Amniotic epithelial cell (primary cell): ENCODE results near the gene DCDC2B.
"Not testable (repeated sequence)": the region's sequence is repeated elsewhere in the genome, so short reads cannot be mapped to it uniquely, and the experiment has no call there.

Source experiments
- DNase-seq: peaks from one replicate; pipeline ENCODE4 v3.0.0-alpha.2; 2010; ENCODE audit warnings: low read depth

The DCDC2B gene

DNA sequence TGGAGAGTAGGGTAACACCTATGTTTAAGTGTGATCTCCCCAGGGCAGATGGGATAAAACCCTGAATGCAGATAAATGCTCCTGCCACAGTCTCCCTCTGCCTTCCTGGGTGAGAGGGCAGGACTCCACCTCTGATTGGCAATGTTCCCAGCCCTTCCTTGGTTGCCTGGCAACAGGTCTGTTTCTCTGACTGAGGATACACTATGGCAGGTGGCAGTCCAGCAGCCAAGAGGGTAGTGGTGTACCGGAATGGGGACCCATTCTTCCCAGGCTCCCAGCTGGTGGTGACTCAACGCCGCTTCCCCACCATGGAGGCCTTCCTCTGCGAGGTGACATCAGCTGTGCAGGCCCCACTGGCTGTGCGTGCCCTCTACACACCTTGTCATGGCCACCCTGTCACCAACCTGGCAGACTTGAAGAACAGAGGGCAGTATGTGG is at the start of gene DCDC2B:
TSS of gene DCDC2B (plus strand) at position 199 of the 438 bp plus-strand sequence. CDS start at position 204, 5 bp downstream.
- peak; percentile 61 for DNase-seq

DNA sequence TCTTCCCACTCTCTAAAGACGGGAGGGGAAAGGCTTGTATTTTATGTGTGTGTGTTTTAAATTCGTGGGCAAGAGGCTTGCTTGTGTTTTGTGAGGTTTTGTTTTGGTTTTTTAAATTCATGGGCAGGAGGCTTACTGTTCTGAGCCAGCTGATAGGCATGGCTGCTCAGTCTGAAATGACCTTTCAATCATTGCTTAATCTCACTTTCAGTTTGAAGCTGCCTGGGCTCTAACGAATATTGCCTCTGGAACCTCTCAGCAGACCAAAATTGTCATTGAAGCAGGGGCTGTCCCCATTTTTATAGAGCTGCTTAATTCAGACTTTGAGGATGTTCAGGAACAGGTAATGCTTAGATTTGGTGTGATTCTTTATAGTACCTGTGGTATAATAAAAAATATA is 49.7 kb upstream of the DCDC2B start:
- DNase-seq, result no peak

DNA sequence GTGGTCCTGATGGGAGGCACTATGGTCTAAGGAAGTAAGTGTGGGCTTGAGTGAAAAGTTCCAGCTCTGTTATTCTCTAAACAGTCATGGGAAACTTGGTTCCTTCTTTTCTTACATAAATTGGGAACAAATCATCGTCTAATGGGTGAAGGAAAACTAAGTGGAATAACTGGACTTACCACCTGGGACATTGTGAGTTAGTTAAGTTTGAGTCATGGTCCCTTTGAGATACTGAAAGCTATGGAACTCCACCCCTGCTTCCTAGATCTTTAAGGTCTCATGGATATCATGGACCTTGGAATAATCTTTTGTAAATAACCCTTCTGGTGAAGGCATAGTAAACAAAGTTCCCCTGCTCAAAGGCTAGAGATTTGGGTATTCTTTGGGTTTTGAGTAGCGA is 45.5 kb upstream of the DCDC2B start:
- DNase-seq, result no peak

DNA sequence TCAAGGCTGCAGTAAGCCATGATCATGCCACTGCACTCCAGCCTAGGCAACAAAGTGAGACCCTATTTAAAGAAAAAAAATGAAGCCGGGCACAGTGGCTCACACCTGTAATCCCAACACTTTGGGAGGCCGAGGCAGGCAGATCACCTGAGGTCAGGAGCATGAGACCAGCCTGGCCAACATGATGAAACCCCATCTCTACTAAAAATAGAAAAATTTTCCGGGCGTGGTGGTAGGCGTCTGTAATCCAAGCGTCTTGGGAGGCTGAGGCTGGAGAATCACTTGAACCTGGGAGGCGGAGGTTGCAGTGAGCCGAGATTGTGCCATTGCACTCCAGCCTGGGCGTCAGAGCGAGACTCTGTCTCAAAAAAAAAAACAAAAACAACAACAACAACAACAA is 43.3 kb upstream of the DCDC2B start:
- DNase-seq, result not testable (repeated sequence)

DNA sequence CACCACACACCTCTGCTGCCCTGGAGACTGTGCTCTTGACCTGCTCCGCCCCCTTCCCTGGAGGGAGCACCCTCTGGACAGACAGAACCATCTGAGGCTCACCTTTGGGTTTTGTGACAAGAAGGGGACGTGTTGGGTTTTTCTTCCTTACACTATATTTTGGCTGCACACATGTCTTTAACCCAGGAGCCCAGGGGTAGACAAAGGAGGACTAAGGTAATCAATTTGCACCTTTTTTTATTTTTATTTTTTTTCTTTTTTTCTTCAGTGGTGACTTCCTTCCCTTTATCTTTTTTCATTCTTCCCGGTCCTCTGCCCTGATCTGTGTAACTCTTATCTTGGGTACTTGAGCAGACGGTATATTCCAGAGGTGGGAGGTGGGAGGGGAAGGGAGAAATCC is 37.9 kb upstream of the DCDC2B start:
- no peak for DNase-seq

DNA sequence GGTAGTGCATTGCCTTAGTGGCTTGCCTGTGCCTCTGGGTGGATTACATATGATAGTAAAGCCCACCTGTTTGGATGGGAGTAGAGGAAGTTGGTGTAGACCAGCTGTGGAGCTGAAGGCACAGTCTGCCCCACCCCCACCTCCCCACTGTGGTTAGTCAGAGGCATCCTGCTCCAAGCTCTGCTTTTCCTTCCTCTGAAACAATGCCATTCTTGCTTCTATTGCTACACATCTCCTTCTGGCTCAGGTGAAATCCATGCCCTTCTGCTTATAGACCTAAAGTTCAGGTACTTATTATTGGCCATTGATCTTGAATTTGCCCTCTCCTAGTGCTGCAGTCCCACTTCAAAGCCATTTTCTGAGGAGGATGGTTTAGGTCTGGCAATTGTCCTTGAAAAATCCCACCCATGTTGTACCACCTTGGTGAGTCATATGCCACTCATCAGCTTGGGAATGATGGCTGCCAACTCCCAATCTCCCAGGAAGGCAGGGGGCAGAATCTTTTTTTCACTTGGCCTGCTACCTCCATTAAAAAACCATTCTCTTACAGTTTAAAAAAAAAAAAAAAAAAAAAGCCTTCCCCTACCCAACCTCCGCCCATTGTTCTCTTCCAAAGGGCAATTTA is 36.2 kb upstream of the DCDC2B start:
- peak; percentile 45 for DNase-seq

DNA sequence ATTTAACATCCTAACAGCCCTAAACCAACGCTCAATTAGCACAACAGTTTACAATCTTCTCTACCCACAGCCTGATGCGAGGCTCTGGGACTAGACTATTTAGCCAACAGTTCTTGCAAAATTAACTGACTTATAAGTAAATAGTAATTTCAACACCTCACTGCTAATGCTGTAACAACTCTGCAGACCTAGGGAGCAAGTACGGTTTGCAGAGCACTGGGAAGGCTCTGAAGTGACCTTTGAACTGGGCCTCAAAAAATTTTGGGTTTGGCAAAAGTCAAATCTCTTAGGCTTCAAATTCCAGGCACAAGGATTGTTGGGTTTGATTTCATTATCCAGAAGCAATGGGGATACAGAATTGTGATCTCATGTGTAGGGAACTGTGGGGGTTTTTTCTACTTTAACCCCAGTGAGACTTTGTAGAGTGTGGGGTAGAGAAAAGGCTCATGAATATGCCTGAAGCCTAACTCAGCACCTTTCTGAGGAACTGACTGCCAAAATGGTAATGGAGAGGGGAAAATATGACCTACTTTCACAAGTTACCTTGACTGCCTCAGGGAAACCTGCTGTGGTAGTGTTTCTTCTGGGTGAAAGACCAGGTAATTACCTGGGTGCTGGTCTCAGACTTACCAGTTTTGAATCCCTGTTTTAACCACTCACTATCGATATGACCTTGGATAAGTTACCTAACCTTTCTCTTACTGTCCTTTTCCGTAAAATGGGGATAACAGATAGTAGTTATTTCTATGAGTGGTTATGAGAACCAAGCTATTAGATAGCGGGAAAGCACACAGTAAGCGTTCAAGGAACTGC is 30.3 kb upstream of the DCDC2B start:
- DNase-seq, result peak; percentile 34

DNA sequence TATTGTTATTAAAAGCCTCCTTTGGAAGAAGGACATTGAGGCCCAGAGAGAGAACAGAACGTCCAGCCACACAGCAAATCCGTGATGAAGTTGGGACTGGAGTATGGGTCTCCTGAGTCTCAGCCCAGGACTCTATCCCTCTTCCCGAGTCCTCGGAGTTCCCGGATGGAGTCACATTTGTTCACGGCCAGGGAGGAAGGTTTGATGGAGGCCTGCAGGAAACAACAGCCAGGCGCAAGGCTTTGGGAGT is 29.8 kb upstream of the DCDC2B start:
- no peak for DNase-seq

DNA sequence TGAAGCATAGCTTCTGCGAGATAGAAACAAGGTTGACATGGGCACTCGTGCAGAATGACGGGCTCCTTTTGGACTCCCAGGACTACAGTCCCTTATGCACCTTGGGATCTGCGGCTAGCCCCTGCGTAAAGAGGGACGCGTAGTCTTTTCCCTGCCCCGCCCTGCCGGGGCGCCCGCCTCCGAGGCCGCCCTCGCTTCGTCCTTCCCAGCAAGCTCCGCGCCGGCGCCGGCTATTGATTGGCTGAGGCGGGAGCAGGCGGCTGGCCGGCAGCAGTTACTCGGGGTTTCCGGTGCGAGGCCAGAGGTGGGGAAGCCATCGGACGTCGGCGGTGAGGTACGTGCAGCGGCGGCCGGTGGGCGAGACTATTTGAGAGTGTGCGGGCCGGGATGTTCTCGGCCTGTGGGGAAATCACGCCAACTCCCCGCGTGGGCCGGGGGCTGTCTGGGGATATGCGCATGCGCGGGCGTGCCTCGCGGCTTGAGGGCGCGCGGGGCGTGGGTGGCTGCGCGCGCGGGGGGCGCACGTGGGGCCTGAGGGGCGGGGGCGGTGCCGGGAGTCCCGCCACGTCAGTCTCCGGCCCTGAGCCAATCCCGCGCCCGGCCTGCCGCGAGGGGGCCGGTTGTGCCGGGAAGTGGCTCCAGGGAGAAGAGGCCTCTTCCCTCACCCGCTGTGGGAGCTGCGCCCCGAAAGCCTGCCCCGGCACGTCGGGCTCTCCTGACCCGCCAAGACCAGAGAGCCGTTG is 29.3 kb upstream of the DCDC2B start, which contains the start of gene TXLNA:
TSS of gene TXLNA (plus strand) at position 233 of the 743 bp plus-strand sequence. CDS start 671 bp downstream, outside the sequence.
- DNase-seq, result peak; percentile 87

DNA sequence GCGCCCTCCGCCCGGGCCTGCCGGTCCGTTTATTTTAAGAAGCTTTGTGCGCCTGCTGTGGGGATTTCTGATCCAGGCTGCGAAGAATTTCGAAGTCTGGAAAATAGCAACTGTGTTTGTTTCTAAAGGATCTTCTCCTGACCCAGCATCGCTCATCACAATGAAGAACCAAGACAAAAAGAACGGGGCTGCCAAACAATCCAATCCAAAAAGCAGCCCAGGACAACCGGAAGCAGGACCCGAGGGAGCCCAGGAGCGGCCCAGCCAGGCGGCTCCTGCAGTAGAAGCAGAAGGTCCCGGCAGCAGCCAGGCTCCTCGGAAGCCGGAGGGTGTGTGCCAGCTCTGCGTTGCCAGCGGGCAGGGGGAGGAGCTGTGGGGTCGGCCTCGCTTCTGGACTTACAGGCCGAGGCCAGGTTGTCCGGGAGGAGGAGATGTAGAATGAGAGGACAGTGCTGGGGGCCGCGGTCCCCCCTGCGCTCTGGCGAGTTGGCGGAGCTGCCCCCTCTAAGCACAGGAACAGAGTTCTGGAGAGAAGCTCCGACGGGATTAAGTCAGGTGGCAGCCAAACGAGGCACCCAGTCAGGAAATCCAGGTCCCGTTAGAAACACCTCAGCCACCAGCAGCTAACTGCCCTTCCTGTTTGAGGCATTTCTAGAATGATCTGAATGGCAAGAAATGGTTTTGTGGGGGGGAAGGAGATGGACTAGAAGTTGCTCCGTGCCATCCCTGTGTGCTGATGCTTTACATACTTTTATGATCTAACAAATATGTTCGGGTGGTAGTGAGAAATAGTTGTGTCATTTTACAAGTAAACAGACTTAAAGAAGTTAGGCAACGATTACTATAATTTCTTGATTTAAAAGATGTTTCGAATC is 28.5 kb upstream of the DCDC2B start:
- peak; percentile 73 for DNase-seq

DNA sequence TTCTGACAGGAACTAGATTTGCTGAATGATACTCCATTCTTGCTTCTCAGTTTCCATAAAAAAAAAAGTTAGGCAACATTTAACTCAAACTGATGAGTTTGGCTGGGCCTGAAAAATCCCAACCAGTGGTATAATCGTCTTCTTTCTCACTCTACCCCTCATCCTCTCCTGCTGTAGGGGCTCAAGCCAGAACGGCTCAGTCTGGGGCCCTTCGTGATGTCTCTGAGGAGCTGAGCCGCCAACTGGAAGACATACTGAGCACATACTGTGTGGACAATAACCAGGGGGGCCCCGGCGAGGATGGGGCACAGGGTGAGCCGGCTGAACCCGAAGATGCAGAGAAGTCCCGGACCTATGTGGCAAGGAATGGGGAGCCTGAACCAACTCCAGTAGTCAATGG is 27.8 kb upstream of the DCDC2B start:
- no peak for DNase-seq

DNA sequence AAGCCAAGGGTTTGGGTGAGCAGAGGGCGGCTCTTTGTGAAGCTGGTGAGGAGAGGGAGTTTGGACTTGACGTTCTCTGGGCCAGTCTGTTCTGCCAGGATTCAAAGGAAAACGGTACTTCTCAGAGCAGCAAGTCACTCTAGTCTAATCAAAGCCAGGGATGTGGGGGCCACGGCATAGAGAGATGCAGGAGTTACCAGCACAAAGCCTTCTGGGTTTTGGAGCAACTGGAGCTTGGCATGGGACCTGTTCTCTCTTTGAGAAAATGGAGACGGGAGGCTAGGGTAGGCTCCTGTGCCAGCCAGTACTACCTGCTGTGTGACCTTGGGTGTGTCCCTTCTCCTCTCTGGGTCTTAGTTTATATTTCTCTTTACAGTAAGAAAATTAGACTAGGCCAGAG is 27.3 kb upstream of the DCDC2B start:
- DNase-seq, result no peak

DNA sequence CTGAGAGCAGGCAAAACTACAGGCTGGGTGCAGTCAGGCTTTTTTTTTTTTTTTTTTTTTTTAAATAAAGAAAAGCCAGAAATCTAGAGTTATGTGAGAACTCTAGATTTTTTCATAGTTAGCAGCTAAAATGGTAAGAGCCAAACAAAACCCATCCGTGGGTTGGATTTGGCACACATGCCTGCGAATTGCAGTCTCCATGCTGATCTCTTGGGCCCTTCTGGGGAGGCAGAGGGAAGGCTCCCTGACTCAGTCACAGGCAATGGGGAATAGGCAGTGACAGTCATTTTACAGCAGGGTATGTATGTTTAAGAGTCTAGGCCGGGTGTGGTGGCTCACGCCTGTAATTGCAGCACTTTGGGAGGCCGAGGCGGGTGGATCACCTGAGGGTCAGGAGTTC is 26.8 kb upstream of the DCDC2B start:
- DNase-seq, result no peak

DNA sequence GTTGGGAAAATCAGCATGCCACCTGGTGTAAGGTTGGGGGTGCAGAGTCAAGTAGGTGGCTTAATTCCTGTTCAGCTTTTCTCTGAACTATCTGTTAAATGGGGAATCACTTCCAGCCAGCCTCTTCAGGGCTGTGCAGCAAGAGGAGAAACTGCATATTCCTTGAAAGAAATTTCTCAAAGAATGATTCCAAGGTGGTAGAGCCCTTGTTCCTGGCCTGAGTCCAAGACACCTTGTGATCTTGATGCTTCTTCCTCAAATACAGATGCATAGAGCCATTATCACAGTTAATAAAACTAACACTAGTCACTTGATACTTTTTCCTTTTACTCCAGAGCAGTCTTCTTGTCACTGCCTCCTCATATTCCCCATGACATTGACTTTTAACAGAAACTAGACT is 24.2 kb upstream of the DCDC2B start:
- DNase-seq, result no peak

DNA sequence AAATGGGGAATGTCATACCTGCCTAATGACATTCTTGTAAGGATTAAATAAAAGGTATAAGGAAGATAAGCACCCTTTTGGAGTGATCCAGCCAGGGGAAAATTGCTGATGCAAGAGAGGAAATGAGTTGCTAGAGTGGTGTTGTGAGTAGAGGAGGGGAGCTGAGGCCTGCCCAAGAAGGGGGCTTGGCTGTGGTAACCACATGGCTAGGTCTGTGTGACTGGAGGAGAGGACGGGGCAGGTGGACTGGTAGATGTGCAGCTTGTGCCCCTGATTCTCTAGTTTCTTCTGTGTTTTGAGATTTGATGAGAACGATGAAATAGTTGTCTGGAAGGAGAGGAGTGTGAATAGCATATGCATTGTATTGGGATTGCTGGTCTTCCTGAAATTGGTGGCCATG is 22.8 kb upstream of the DCDC2B start:
- DNase-seq, result no peak

DNA sequence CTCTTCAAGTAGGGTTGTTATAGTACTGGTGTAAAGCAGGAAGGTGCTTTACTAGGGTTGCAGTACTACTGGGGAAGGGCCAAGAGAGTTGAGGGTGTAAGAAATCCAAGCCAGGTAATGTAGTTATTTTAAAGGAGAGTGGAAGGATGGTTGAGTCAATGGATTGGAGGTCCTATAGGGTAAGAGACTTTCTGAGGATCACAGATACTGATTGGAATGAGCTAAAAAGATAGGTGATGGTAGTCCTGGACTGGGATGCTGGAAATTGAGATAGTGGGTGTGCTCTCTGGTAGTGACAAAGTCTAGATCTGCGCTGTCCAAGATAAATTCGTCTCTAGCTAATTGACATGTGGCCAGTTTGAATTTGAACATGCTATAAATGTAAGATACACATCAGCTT is 22.4 kb upstream of the DCDC2B start:
- no peak for DNase-seq

DNA sequence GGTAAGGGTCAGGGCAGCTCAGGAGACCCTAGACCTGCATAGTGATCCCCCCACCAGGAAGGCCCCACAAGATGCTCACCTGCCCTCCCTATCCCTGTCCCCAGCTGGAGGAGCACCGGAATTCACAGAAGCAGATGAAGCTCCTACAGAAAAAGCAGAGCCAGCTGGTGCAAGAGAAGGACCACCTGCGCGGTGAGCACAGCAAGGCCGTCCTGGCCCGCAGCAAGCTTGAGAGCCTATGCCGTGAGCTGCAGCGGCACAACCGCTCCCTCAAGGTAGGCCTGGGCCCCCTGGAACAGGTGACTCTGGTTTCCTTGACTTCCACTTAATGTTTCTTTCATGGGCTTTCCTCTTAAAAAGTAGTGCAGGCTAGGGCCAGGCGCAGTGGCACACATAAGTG is 21.0 kb upstream of the DCDC2B start:
- DNase-seq, result no peak

DNA sequence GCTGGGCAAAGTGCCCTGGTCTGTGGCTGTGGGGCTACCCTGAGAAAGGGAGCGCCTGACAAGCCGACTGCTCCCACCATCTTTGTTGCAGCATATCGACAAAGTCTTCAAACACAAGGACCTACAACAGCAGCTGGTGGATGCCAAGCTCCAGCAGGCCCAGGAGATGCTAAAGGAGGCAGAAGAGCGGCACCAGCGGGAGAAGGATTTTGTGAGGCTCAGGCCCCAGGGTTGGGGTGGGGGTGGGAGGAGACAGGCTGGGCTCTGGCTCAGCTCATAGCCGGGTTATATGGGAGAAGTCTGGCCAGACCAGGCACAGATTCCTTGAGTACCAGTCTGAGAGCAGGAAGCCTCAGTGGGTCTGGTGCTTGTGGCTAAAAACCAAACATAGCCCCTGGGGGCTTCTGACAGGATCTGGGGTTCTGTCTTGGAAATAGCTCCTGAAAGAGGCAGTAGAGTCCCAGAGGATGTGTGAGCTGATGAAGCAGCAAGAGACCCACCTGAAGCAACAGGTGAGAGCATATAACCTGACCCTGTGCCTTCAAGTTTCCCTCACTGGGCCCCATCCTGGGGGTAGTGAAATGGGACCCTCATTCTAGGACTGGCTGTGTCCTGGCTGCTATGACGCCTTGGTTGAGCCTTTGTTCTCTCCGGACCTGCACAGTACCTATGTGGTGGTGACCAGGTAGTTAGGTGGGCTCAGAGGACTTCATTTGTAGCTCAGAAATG is 16.5 kb upstream of the DCDC2B start:
- no peak for DNase-seq

DNA sequence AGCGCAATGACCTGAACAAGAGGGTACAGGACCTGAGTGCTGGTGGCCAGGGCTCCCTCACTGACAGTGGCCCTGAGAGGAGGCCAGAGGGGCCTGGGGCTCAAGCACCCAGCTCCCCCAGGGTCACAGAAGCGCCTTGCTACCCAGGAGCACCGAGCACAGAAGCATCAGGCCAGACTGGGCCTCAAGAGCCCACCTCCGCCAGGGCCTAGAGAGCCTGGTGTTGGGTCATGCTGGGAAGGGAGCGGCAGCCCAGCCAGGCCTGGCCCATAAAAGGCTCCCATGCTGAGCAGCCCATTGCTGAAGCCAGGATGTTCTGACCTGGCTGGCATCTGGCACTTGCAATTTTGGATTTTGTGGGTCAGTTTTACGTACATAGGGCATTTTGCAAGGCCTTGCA is 13.9 kb upstream of the DCDC2B start:
- DNase-seq, result no peak

DNA sequence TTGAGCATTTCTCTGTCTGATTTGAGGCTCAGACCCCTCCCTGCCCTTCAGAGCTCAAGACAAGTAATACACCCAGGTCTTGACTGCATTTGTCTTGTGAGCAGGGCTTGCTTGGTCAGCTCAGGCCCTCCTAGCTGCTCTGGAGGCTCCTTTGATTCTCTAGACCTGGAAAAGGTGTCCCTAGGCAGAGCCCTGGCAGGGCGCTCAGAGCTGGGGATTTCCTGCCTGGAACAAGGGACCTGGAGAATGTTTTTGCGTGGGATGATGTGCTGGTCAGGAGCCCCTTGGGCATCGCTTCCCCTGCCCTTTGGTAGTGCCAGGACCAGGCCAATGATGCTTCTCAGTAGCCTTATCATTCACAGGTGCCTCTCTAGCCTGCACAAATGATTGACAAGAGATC is 13.4 kb upstream of the DCDC2B start:
- DNase-seq, result no peak
